HepG2 (cell line): ENCODE data around the gene LCN2. TPM values are rescaled to one million over a fixed set of nuclear protein-coding genes. Genes with fewer than 3 reads are reported as not detected.

Experiments used
- CHD4 ChIP-seq: fragments of 200-600 bp; sonication (generic); IDR thresholded peaks from 2 replicates; pipeline ENCODE4 v1.7.0; 2017; ENCODE audit warnings: mild to moderate bottlenecking, low read length, borderline replicate concordance
- ELF3 ChIP-seq: IDR thresholded peaks from 2 replicates; pipeline ENCODE4 v1.6.1; 2016; ENCODE audit warnings: missing genetic modification reagents, missing compliant biosample characterization
- MED1 ChIP-seq: sonication (generic); formaldehyde crosslinking; IDR thresholded peaks from 2 replicates; pipeline ENCODE4 v1.4.0; 2020; ENCODE audit warnings: missing genetic modification reagents
- PPARG ChIP-seq: conservative IDR thresholded peaks from 2 replicates; pipeline ENCODE4 v1.6.1; 2016; ENCODE audit warnings: missing biosample characterization, missing genetic modification reagents
- REL ChIP-seq: sonication (generic); formaldehyde crosslinking; conservative IDR thresholded peaks from 2 replicates; pipeline ENCODE4 v1.8.0; 2022; ENCODE audit warnings: mild to moderate bottlenecking, missing genetic modification reagents, moderate library complexity
- TMF1 ChIP-seq: sonication (generic); formaldehyde crosslinking; IDR thresholded peaks from 2 replicates; pipeline ENCODE4 v1.8.1; 2022; ENCODE audit warnings: low read depth, missing genetic modification reagents
- XRCC5 ChIP-seq: fragments of 200-400 bp; formaldehyde crosslinking; optimal IDR thresholded peaks from 2 replicates; pipeline ENCODE3; 2017; ENCODE audit warnings: mild to moderate bottlenecking, low read length
- ZNF263 ChIP-seq: sonication (generic); formaldehyde crosslinking; IDR thresholded peaks from 2 replicates; pipeline ENCODE4 v1.4.0; 2020; ENCODE audit warnings: missing genetic modification reagents
- ZNF326 ChIP-seq: sonication (generic); formaldehyde crosslinking; IDR thresholded peaks from 2 replicates; pipeline ENCODE4 v1.4.0; 2020; ENCODE audit warnings: missing genetic modification reagents, borderline replicate concordance
- ZNF33B ChIP-seq: sonication (generic); formaldehyde crosslinking; IDR thresholded peaks from 2 replicates; pipeline ENCODE4 v1.5.1; 2020; ENCODE audit warnings: mild to moderate bottlenecking, missing genetic modification reagents
- ZNF367 ChIP-seq: sonication (generic); formaldehyde crosslinking; IDR thresholded peaks from 2 replicates; pipeline ENCODE4 v1.4.0; 2020; ENCODE audit warnings: missing genetic modification reagents, borderline replicate concordance
- ZNF562 ChIP-seq: sonication (generic); formaldehyde crosslinking; IDR thresholded peaks from 2 replicates; pipeline ENCODE4 v1.8.0; 2022; ENCODE audit warnings: missing genetic modification reagents, borderline replicate concordance
- polyA plus RNA-seq, 8 experiments: library from polyadenylated mRNA; depleted of rRNA in 3 of 8; stranded (reverse) in 7 of 8; unstranded in 1 of 8; fragments of >200 nt; fragmentation: Illumina TruSeq in 4 of 8; extraction: Trizol in 4 of 8; gene quantifications; 2 replicates each; pipeline versions ENCODE4 v1.2.1 to v1.2.3, GENCODE V29; 2011 to 2016; ENCODE audit warnings: low read depth in 4 of 8, missing spikeins in 1 of 8, mixed read lengths in 1 of 8; ENCODE audit not compliant: insufficient read depth in 1 of 8
- total RNA-seq, 5 experiments: library from RNA; depleted of rRNA; stranded (reverse); fragments of >200 nt; fragmentation: Illumina TruSeq; extraction: Trizol; gene quantifications; 2 replicates each; pipeline ENCODE4 v1.2.3, GENCODE V29; 2016; ENCODE audit warnings: low read depth in 1 of 5
- TF ChIP-seq, protein P1 (sequence below): sonication (generic); formaldehyde crosslinking; IDR thresholded peaks from 2 replicates; pipeline ENCODE4 v1.4.0; 2020; ENCODE audit warnings: missing genetic modification reagents
- TF ChIP-seq, protein P2 (sequence below): IDR thresholded peaks from 2 replicates; pipeline ENCODE4 v1.6.1; 2016; ENCODE audit warnings: mild to moderate bottlenecking
- TF ChIP-seq, protein P3 (sequence below): sonication (generic); formaldehyde crosslinking; IDR thresholded peaks from 2 replicates; pipeline ENCODE4 v1.4.0; 2020; ENCODE audit warnings: mild to moderate bottlenecking, missing genetic modification reagents
- TF ChIP-seq, protein P4 (sequence below): sonication (generic); formaldehyde crosslinking; IDR thresholded peaks from 2 replicates; pipeline ENCODE4 v1.5.1; 2020; ENCODE audit warnings: mild to moderate bottlenecking, missing genetic modification reagents, moderate library complexity
- TF ChIP-seq, protein P5 (sequence below): sonication (generic); formaldehyde crosslinking; IDR thresholded peaks from 2 replicates; pipeline ENCODE4 v1.8.0; 2022; ENCODE audit warnings: missing genetic modification reagents, mild to moderate bottlenecking, moderate library complexity, borderline replicate concordance

LCN2 gene
- total and polyA plus RNA-seq, 2 of the 13 experiments (the other 11 are each of a cell fraction or from before 2014, with no cell fraction given): 0.38 to 1.4 TPM

DNA sequence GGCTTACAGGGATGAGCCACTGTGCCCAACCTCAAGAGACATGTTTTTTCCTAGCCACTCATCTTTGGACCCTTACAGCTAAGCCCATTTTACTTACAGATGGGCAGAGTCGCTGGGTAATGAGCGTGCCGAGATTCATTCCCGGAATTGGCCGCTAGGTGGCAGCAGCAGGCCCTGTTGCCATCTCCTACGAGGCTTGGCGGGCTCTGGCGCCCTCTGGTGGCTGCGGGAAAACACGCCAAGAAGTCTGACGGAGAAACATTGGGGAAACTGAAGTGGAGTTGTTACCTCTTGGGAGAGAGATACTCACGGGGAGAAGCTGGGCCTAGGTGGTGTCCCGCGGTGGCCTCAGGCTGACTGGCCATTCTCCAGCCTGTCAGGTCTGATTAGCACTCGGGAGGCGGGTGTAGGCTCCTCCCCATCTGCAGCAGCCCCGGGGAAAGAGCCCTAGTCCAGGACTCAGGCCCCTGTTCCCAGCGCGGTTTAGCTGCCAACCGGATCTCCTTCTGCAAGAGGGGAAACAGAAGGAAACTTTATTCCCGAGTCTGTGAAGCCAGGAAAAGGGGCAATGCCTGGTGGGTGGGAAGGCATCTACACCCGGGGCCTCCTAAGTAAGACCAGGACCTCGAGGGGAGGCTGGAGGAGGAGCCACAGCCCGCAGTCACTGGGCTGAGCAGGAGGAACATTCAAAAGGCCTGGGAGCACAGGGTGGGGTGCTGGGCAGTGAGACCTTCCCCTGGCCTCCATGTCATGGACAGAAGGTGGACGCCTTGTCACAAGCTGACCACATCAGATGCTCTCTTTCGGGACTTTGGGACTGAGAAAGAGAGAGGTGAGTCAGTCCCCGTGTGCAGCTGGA lies 31.4 kb upstream of the LCN2 start (continued):
- no peak for TF ChIP-seq CHD4
- TF ChIP-seq, protein P1, sequence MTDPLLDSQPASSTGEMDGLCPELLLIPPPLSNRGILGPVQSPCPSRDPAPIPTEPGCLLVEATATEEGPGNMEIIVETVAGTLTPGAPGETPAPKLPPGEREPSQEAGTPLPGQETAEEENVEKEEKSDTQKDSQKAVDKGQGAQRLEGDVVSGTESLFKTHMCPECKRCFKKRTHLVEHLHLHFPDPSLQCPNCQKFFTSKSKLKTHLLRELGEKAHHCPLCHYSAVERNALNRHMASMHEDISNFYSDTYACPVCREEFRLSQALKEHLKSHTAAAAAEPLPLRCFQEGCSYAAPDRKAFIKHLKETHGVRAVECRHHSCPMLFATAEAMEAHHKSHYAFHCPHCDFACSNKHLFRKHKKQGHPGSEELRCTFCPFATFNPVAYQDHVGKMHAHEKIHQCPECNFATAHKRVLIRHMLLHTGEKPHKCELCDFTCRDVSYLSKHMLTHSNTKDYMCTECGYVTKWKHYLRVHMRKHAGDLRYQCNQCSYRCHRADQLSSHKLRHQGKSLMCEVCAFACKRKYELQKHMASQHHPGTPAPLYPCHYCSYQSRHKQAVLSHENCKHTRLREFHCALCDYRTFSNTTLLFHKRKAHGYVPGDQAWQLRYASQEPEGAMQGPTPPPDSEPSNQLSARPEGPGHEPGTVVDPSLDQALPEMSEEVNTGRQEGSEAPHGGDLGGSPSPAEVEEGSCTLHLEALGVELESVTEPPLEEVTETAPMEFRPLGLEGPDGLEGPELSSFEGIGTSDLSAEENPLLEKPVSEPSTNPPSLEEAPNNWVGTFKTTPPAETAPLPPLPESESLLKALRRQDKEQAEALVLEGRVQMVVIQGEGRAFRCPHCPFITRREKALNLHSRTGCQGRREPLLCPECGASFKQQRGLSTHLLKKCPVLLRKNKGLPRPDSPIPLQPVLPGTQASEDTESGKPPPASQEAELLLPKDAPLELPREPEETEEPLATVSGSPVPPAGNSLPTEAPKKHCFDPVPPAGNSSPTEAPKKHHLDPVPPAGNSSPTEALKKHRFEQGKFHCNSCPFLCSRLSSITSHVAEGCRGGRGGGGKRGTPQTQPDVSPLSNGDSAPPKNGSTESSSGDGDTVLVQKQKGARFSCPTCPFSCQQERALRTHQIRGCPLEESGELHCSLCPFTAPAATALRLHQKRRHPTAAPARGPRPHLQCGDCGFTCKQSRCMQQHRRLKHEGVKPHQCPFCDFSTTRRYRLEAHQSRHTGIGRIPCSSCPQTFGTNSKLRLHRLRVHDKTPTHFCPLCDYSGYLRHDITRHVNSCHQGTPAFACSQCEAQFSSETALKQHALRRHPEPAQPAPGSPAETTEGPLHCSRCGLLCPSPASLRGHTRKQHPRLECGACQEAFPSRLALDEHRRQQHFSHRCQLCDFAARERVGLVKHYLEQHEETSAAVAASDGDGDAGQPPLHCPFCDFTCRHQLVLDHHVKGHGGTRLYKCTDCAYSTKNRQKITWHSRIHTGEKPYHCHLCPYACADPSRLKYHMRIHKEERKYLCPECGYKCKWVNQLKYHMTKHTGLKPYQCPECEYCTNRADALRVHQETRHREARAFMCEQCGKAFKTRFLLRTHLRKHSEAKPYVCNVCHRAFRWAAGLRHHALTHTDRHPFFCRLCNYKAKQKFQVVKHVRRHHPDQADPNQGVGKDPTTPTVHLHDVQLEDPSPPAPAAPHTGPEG: peak; percentile 74; the same call in 1 of the 2 replicates
- TF ChIP-seq ZNF326: no peak
- no peak for TF ChIP-seq TMF1 (CRISPR knock-in tag)
- peak; percentile 66; the same call in 1 of the 2 replicates for TF ChIP-seq PPARG (CRISPR knock-in tag)
- peak; percentile 36; the same call in 1 of the 2 replicates for TF ChIP-seq ZNF263 (CRISPR knock-in tag)
- no peak for TF ChIP-seq ZNF562
- TF ChIP-seq ELF3 (CRISPR knock-in tag): peak; percentile 73
- TF ChIP-seq, protein P2, sequence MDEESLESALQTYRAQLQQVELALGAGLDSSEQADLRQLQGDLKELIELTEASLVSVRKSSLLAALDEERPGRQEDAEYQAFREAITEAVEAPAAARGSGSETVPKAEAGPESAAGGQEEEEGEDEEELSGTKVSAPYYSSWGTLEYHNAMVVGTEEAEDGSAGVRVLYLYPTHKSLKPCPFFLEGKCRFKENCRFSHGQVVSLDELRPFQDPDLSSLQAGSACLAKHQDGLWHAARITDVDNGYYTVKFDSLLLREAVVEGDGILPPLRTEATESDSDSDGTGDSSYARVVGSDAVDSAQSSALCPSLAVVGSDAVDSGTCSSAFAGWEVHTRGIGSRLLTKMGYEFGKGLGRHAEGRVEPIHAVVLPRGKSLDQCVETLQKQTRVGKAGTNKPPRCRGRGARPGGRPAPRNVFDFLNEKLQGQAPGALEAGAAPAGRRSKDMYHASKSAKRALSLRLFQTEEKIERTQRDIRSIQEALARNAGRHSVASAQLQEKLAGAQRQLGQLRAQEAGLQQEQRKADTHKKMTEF (CRISPR knock-in tag): peak; percentile 24; the same call in 1 of the 2 replicates
- peak; percentile 77; the same call in 1 of the 2 replicates for TF ChIP-seq MED1 (CRISPR knock-in tag)
- TF ChIP-seq ZNF33B: 0 out of 2 replicates have a peak, but pooled peaks have one; percentile 30
- TF ChIP-seq XRCC5: peak; percentile 98
- TF ChIP-seq REL (CRISPR knock-in tag): no peak
- TF ChIP-seq, protein P3, sequence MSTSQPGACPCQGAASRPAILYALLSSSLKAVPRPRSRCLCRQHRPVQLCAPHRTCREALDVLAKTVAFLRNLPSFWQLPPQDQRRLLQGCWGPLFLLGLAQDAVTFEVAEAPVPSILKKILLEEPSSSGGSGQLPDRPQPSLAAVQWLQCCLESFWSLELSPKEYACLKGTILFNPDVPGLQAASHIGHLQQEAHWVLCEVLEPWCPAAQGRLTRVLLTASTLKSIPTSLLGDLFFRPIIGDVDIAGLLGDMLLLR (CRISPR knock-in tag): 0 out of 2 replicates have a peak, but pooled peaks have one; percentile 26
- TF ChIP-seq, protein P4, sequence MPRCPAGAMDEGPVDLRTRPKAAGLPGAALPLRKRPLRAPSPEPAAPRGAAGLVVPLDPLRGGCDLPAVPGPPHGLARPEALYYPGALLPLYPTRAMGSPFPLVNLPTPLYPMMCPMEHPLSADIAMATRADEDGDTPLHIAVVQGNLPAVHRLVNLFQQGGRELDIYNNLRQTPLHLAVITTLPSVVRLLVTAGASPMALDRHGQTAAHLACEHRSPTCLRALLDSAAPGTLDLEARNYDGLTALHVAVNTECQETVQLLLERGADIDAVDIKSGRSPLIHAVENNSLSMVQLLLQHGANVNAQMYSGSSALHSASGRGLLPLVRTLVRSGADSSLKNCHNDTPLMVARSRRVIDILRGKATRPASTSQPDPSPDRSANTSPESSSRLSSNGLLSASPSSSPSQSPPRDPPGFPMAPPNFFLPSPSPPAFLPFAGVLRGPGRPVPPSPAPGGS: no peak
- TF ChIP-seq, protein P5, sequence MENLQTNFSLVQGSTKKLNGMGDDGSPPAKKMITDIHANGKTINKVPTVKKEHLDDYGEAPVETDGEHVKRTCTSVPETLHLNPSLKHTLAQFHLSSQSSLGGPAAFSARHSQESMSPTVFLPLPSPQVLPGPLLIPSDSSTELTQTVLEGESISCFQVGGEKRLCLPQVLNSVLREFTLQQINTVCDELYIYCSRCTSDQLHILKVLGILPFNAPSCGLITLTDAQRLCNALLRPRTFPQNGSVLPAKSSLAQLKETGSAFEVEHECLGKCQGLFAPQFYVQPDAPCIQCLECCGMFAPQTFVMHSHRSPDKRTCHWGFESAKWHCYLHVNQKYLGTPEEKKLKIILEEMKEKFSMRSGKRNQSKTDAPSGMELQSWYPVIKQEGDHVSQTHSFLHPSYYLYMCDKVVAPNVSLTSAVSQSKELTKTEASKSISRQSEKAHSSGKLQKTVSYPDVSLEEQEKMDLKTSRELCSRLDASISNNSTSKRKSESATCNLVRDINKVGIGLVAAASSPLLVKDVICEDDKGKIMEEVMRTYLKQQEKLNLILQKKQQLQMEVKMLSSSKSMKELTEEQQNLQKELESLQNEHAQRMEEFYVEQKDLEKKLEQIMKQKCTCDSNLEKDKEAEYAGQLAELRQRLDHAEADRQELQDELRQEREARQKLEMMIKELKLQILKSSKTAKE (CRISPR knock-in tag): no peak
- TF ChIP-seq ZNF367 (CRISPR knock-in tag): no peak
